SJSA1 (cell line): ENCODE data around the gene TLL1. TPM values are rescaled to one million over a fixed set of nuclear protein-coding genes. Genes with fewer than 3 reads are reported as not detected.

ENCODE experiments used
- DNase-seq, 2 experiments: peaks; one replicate each; pipeline ENCODE4 v3.0.0-alpha.2; 2015 to 2020; ENCODE audit warnings: low spot score in 2 of 2, low read depth in 1 of 2
- H3K27ac ChIP-seq: fragments of 250-450 bp; sonication (Bioruptor Pico); 2 replicates; pipeline ENCODE4 v1.5.1; 2020; ENCODE audit warnings: mild to moderate bottlenecking, moderate library complexity
- H3K27me3 ChIP-seq: fragments of 250-450 bp; sonication (Bioruptor Pico); replicated peaks from 2 replicates; pipeline ENCODE4 v1.5.1; 2020; ENCODE audit warnings: mild to moderate bottlenecking, moderate library complexity
- H3K36me3 ChIP-seq: fragments of 250-450 bp; sonication (Bioruptor Pico); 2 replicates; pipeline ENCODE4 v1.5.1; 2020; ENCODE audit warnings: mild to moderate bottlenecking
- H3K4me1 ChIP-seq: fragments of 250-450 bp; sonication (Bioruptor Pico); replicated peaks from 2 replicates; pipeline ENCODE4 v1.6.1; 2021; ENCODE audit warnings: mild to moderate bottlenecking
- H3K4me3 ChIP-seq: fragments of 250-450 bp; sonication (Bioruptor Pico); 2 replicates; pipeline ENCODE4 v1.5.1; 2020; ENCODE audit warnings: mild to moderate bottlenecking
- H3K9me3 ChIP-seq: fragments of 250-450 bp; sonication (Bioruptor Pico); replicated peaks from 2 replicates; pipeline ENCODE4 v1.5.1; 2020; ENCODE audit warnings: mild to moderate bottlenecking
- total RNA-seq: library from RNA; depleted of rRNA; stranded (reverse); fragments of >200 nt; shearing (Covaris generic); gene quantifications from 2 replicates; pipeline ENCODE4 v1.2.3, GENCODE V29; 2014

The TLL1 gene
- total RNA-seq, 1 experiment from 2014 or later: not detected

DNA sequence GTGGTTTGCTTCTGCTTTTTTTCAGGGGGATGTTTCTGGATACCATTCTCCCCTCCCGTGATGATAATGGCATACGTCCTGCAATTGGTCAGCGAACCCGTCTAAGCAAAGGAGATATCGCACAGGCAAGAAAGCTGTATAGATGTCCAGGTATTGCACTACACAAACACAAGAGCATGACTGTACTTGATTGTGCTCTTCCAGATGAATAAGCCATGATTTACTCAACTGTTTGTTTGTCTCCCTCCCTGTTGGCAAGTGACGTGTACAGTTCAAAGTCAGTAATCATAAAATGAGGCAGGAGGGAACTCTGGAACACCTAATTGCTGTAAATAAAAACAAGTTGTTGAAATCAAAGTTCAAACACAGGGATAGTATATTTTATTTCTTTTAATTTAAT is 141.4 kb downstream of the TLL1 start:
- H3K36me3 ChIP-seq: no peaks in the 10 kb centered on the region
- no peaks in the 10 kb centered on the region for H3K9me3 ChIP-seq
- H3K27ac ChIP-seq: no peak overlapping the region
- no peak for DNase-seq
- no peak overlapping the region for H3K4me3 ChIP-seq
- no peaks in the 10 kb centered on the region for H3K27me3 ChIP-seq
- no peaks in the 10 kb centered on the region for H3K4me1 ChIP-seq

DNA sequence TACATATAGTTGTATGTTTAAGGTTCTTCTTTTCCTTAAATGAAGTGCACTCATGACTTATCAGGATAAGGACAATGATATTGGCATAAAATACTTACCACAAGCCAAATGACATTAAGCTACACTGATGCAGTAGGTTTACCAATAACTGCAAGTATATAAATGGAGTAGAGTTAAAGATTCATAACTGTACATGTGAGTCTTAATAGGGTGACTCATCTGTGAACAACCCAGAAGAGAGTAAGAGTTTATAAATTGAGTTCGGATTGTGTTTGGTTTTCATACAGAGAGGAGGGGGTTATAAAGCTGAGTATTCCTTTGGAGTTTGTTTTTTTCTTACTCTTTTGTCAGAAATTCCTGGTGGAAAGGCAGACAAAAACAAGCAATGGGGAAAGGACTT is 144.8 kb downstream of the TLL1 start:
- H3K9me3 ChIP-seq: no peaks in the 10 kb centered on the region
- DNase-seq: no peak
- H3K27ac ChIP-seq: no peak overlapping the region
- no peaks in the 10 kb centered on the region for H3K4me1 ChIP-seq
- H3K4me3 ChIP-seq: no peak overlapping the region
- no peaks in the 10 kb centered on the region for H3K27me3 ChIP-seq
- H3K36me3 ChIP-seq: no peaks in the 10 kb centered on the region

DNA sequence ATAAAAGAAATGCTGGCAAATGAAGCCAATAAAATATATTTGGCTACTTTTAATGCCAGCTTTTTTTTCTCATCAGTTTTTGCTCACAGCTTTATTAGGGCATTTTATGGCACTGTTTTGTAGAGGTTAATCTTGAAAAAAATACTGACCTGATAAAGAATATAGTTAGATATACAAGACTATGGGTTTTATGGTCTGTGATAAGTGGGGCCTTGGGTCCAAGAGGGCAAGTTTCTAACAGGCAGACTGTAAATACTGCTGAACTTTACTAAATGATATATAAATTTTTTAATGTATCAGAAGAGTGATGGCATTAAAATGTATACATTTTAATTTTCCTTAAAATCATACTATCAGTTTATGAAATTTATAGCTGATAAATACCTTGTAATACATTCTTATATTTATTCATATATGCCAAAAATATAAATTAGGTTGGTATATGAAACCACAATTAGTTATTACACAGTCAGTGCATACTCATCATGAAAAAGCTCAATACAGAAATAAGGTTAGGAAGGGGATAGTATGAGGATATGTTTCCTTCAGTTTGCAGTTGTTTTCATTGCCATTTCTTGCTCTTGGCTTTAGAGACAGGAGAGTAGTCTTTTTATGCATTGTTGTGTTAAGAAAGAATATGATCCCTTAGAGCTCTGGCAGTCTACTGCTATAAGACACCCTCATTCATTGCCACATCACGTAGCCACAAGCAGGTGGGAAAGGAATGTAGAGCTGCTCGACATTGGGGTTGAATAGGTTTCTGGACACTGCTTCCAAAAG is 146.6 kb downstream of the TLL1 start:
- Histone ChIP-seq H3K4me3 (no peak overlapping the region), H3K4me1 (no peaks in the 10 kb centered on the region)
- no peak for DNase-seq

DNA sequence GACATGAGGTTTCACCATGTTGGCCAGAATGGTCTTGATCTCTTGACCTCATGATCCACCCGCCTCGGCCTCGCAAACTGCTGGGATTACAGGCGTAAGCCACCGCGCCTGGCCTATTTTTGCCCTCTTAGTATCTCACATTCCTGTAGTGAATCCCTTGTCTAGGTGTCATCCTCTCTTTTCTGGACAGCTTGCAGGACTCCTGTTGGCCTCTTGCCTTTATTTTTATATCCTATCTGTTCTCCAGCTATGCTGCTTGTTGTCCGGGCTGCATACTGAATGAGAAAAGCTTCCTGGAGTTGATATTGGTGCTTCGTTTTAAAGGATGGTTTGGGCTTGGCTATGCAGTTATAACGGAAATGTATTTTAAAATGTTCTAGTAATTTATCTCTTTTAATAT is 148.6 kb downstream of the TLL1 start:
- H3K4me1 ChIP-seq: no peaks in the 10 kb centered on the region
- no peak overlapping the region for H3K27ac ChIP-seq
- H3K9me3 ChIP-seq: no peaks in the 10 kb centered on the region
- H3K36me3 ChIP-seq: no peaks in the 10 kb centered on the region
- H3K27me3 ChIP-seq: no peaks in the 10 kb centered on the region
- no peak for DNase-seq
- H3K4me3 ChIP-seq: no peak overlapping the region

More for the DNA sequence above, 146.6 kb downstream of the TLL1 start:
- Histone ChIP-seq H3K27me3 (no peaks in the 10 kb centered on the region), H3K27ac (no peak overlapping the region), H3K9me3 (no peaks in the 10 kb centered on the region), H3K36me3 (no peaks in the 10 kb centered on the region)

DNA sequence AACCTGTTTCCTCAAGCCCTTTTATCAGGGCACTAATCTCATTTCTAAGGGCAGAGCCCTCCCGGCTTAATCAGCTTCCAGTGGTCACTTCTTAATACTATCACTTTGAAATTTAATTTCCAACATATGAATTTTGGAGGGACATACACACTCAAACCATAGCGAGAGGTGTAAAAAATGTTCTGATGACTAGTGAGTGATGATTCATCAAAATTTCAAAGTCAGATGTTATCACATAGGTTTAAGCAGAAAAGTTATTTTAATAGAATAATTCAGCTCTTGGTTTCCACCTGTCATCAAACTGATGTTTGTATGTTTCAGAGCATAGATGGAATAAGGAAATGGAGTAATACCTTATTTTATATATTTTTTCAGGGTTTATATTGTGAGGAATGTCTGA is 161.9 kb downstream of the TLL1 start:
- no peak overlapping the region for H3K4me3 ChIP-seq
- H3K27me3 ChIP-seq: no peaks in the 10 kb centered on the region
- no peaks in the 10 kb centered on the region for H3K9me3 ChIP-seq
- DNase-seq: no peak
- no peaks in the 10 kb centered on the region for H3K36me3 ChIP-seq
- no peaks in the 10 kb centered on the region for H3K4me1 ChIP-seq
- H3K27ac ChIP-seq: no peak overlapping the region

DNA sequence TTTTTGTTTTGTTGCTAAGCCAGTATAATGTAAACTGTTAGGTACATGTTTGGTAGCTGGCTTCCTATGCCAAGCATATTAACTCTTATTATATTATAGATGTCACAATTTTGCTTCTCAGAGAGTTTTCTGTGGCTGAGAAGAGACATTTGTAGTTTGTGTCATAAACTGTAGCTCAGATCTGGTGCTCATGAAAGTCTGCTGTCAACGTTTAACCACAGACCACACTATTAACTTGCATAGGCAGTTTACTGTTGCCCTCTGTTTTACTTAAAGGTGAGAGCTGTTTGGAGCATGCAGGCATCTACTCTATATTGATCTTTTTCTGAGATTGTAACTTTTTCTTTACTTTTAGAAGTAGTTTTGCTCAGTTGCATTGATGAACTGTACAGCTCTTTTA is 166.8 kb downstream of the TLL1 start:
- DNase-seq: no peak
- Histone ChIP-seq H3K4me1 (no peaks in the 10 kb centered on the region), H3K27ac (no peak overlapping the region), H3K9me3 (no peaks in the 10 kb centered on the region), H3K4me3 (no peak overlapping the region), H3K36me3 (no peaks in the 10 kb centered on the region), H3K27me3 (no peaks in the 10 kb centered on the region; the same call in 1 of the 2 replicates)

DNA sequence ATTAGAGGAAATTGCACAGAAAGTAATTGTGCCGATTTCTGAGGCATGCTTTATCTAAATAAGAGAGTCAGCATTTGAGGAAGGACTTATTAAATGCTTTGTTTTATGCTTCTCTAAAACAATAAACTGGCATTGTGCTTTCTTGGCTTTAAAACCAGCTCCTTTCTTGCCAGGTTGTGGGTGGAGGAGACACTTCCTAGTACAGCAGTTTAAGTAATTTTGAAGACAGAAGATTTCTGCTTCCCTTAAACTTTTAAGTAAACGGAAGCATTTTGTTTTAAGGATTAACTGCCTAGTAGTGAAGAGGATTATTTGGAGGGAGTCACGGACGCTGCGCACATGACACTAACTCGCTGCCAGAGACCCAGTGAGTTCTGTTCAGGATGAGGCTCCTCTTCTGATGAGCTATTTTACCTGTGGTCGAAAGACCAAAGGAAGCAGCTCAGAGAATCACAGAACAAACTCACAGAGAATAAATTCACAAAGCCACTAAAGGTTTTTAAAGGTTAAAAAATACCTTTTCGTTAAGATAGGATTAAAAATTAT is 169.5 kb downstream of the TLL1 start:
- Histone ChIP-seq H3K9me3 (no peaks in the 10 kb centered on the region), H3K4me3 (no peak overlapping the region), H3K27me3 (no peaks in the 10 kb centered on the region; the same call in 1 of the 2 replicates), H3K4me1 (no peaks in the 10 kb centered on the region), H3K36me3 (no peaks in the 10 kb centered on the region), H3K27ac (no peak overlapping the region)
- DNase-seq: no peak

DNA sequence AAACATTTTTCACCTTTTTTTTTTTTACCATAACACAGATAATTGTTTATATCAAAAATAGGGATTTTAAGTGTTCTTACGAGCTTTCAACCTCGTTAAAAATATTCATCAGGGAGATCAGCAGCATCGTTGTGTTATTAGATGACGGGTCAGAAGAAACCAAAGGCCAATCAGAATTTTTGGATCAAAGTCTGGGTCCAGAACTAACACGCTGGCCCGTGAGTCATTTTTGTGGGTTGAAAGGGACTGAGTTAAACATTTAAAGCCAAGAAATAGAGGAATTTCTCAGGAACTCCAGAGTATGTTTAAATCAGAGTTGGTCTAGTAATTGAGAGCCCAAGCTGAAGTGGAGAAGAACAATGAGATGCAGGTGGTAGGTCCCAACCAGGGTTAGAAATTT is 170.8 kb downstream of the TLL1 start:
- no peak overlapping the region for H3K4me3 ChIP-seq
- no peak for DNase-seq
- H3K27ac ChIP-seq: no peak overlapping the region
- no peaks in the 10 kb centered on the region; the same call in 1 of the 2 replicates for H3K27me3 ChIP-seq
- no peaks in the 10 kb centered on the region for H3K36me3 ChIP-seq
- no peaks in the 10 kb centered on the region for H3K4me1 ChIP-seq
- H3K9me3 ChIP-seq: no peaks in the 10 kb centered on the region

DNA sequence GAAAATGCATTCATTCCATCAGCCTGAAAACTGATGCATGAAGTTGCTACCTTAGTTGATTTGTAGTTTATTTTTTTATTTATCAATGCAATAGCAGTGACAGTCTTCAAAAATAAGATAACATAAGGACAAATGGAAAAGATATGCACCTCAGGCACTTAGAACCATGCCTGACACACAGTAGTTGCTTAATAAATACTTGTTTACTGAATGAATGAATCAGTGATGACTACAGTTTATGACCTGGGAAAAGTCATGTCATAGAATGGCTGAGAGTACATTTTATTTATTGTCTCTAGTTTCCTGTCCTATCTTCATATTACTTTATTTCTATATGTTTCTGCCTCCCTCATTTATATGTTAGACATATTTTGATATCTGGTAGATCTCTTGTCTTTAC is 171.8 kb downstream of the TLL1 start:
- Histone ChIP-seq H3K27me3 (no peaks in the 10 kb centered on the region; the same call in 1 of the 2 replicates), H3K9me3 (no peaks in the 10 kb centered on the region), H3K4me1 (no peaks in the 10 kb centered on the region), H3K4me3 (no peak overlapping the region), H3K27ac (no peak overlapping the region), H3K36me3 (no peaks in the 10 kb centered on the region)
- no peak for DNase-seq

DNA sequence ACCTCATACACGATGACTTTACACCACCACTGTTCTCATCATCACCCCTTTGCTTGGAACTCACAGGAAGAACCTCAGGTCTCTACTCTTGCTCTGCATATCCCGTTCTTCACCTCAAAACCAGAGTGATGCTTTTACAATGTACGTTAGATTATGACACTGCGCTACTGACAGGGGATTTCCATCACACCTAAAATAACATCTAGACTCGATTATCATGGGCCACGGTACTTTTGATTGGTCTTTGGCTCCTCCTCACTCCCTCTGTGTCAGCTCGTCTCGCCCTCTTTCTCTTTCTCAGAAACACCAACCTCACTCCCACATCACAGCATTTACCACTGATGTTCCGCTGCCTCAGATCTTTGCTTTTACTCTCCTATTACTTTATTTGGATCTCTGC is 172.4 kb downstream of the TLL1 start:
- no peak for DNase-seq
- Histone ChIP-seq H3K9me3 (no peaks in the 10 kb centered on the region), H3K27me3 (peaks cover 5% of the 10 kb centered on the region; the same call in 1 of the 2 replicates), H3K36me3 (no peaks in the 10 kb centered on the region), H3K27ac (no peak overlapping the region), H3K4me1 (no peaks in the 10 kb centered on the region), H3K4me3 (no peak overlapping the region)

DNA sequence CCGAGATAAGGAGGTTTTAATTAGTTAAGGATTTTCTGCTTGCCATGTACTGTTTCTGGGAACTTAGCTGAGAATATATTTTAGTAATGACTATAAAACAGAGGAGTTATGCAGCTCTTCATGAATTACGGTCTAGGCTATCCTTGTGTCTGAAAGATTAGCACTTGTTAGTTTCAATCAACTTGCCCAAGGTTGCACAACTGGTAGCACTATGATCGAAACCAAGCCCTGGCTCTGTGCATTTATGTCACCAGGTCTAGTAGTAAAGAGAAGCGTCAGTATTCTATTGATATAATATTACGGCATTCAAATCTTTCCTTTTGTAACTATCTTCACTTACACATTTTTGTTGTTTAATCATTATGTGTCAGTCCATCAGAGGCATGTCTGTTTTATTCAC is 176.0 kb downstream of the TLL1 start:
- no peaks in the 10 kb centered on the region for H3K9me3 ChIP-seq

DNA sequence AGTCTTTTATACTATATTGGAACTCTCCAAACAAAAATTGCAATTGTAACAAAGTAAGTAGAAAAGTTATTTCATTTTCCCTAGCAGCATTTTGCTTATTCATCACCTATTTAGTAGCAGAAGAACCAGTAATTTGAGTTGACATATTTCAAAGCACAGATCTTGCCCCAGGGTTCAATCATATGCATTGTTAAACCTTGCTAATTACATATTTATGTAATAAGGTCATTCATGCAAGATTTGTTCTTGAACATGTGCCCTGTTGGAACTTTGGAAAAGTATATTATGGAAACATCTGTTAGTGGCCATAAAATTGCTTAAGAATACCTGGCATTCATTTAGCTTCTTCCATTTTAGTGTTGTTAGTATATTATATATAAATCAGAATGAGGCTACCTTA is 191.7 kb downstream of the TLL1 start:
- Histone ChIP-seq H3K36me3 (no peaks in the 10 kb centered on the region), H3K27ac (no peak overlapping the region), H3K4me1 (no peaks in the 10 kb centered on the region), H3K27me3 (no peaks in the 10 kb centered on the region), H3K4me3 (no peak overlapping the region), H3K9me3 (no peaks in the 10 kb centered on the region)
- DNase-seq: no peak

More for the DNA sequence above, 176.0 kb downstream of the TLL1 start:
- Histone ChIP-seq H3K36me3 (no peaks in the 10 kb centered on the region), H3K4me1 (no peaks in the 10 kb centered on the region), H3K27ac (no peak overlapping the region), H3K4me3 (no peak overlapping the region), H3K27me3 (0 out of 2 replicates have a peak, but pooled peaks cover 5% of the 10 kb centered on the region)
- no peak for DNase-seq

DNA sequence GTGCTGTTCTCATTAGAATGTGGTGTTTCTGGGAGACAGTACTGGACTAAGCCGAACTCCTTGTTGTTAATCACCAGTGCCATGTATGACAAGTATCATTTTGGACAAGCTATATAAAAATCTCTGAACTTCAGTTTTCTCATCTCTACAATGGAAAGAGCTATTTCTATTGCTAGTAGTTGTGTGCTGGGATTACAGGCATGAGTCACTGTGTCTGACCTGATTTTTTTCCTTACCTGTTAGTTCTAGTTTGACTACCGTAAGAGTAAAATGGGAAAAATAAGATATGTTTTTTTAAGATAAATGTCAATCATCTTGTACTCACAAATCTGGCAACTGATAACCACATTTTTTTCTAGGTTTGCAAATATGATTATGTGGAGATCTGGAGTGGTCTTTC is 192.3 kb downstream of the TLL1 start:
- no peak overlapping the region for H3K27ac ChIP-seq
- no peak for DNase-seq
- no peaks in the 10 kb centered on the region for H3K27me3 ChIP-seq
- H3K4me1 ChIP-seq: no peaks in the 10 kb centered on the region
- H3K36me3 ChIP-seq: no peaks in the 10 kb centered on the region
- no peaks in the 10 kb centered on the region for H3K9me3 ChIP-seq
- no peak overlapping the region for H3K4me3 ChIP-seq

DNA sequence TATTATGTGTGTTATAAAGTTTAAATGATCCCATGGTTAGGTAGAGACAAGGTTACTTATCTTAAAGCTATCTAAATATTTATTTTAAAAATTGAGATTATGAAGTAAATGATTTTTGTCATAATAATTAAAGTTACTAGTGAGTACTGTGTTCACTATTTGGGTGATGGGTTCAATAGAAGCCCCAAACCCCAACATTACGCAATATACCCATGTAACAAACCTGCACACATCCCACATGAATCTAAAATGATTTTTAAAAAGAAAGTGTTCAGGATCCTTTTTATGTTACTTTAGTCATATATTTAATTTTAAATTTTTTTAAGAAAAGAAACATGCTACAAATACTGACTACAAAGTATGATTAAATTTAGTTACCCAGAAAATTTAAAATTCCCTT is 193.9 kb downstream of the TLL1 start:
- Histone ChIP-seq H3K4me3 (no peak overlapping the region), H3K4me1 (no peaks in the 10 kb centered on the region), H3K27ac (no peak overlapping the region), H3K36me3 (no peaks in the 10 kb centered on the region), H3K27me3 (no peaks in the 10 kb centered on the region), H3K9me3 (no peaks in the 10 kb centered on the region)
- no peak for DNase-seq
